ENCODE data around the gene RNU6-9.
A peak's percentile ranks its signal among the peaks of the same experiment; 100 is the strongest.

Gene RNU6-9

GRCh38 chr19:941292-942132 lies 48.2 kb downstream of the RNU6-9 start:
- H3K27me3 Mint-ChIP-seq, result no peaks in the 10 kb centered on the region

DNA sequence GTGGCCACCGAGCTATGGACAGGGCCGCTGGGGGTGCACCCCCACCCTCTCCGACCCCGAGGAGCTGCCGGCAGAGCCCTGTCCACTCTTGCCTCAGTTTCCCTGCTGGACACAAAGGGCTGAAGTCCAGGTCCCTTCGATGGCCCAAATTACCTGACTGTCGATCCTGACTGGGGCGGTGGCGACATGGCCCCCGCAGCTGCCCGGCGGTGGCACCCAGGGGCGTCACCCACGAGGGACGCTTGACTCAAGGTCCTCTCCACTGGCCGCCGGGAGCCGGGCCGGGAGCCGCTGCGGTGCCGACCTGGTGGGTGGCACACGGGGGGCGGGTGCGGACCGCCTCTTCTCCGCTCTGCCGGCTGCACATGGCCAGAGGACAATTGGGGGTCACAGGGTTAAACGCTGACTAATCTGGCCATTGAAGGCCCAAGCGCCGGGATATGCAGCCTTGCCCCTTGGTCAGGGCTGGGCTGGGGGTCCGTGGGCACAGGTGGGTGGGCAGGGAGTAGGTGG lies 48.9 kb downstream of the RNU6-9 start:
- Mint-ChIP-seq H3K9me3 (no peaks in the 10 kb centered on the region), H3K4me1 (peaks cover 28% of the 10 kb centered on the region), H3K27me3 (no peaks in the 10 kb centered on the region), H3K36me3 (no peaks in the 10 kb centered on the region), H3K27ac (no peak overlapping the region), H3K4me3 (no peak overlapping the region)

More at GRCh38 chr19:941292-942132, 48.2 kb downstream of the RNU6-9 start:
- Mint-ChIP-seq H3K4me1 (peaks cover 31% of the 10 kb centered on the region), H3K36me3 (no peaks in the 10 kb centered on the region), H3K4me3 (peak overlapping the region; percentile 79), H3K9me3 (no peaks in the 10 kb centered on the region), H3K27ac (no peak overlapping the region)

Data from activated naive CD4-positive, alpha-beta T cell treated with anti-CD3 and anti-CD28 coated beads, Interleukin-2, amount 50 U/mL, for 24 hours (primary cell).